ENCODE measurements around the gene CDHR4.
"Not testable (repeated sequence)": the region's sequence is repeated elsewhere in the genome, so short reads cannot be mapped to it uniquely, and the experiment has no call there.

CDHR4 gene

GRCh38 chr3:49779358-49780079, 20.2 kb downstream of the CDHR4 start:
- DNase-seq, result no peak

- DNase-seq, result not testable (repeated sequence)
Measured at GRCh38 chr3:49776101-49776500, 23.6 kb downstream of the CDHR4 start.

- no peak for DNase-seq
Measured at GRCh38 chr3:49775538-49775937, 24.1 kb downstream of the CDHR4 start.

- no peak for DNase-seq
Measured at GRCh38 chr3:49772703-49773102, 27.0 kb downstream of the CDHR4 start.

- no peak for DNase-seq
Measured at GRCh38 chr3:49771340-49771938, 28.2 kb downstream of the CDHR4 start.

GRCh38 chr3:49769926-49770325, 29.7 kb downstream of the CDHR4 start:
- no peak for DNase-seq

GRCh38 chr3:49769286-49769915, 30.3 kb downstream of the CDHR4 start:
- no peak for DNase-seq

GRCh38 chr3:49763981-49764380, 35.7 kb downstream of the CDHR4 start:
- no peak for DNase-seq

GRCh38 chr3:49761661-49762060, 38.0 kb downstream of the CDHR4 start:
- no peak for DNase-seq

- DNase-seq, result no peak
Measured at GRCh38 chr3:49759226-49759625, 40.4 kb downstream of the CDHR4 start.

- DNase-seq, result no peak
Measured at GRCh38 chr3:49757197-49757596, 42.5 kb downstream of the CDHR4 start.

GRCh38 chr3:49756036-49756435, 43.6 kb downstream of the CDHR4 start:
- DNase-seq, result no peak

GRCh38 chr3:49754536-49754935, 45.1 kb downstream of the CDHR4 start:
- no peak for DNase-seq

GRCh38 chr3:49751501-49751900, 48.2 kb downstream of the CDHR4 start:
- no peak for DNase-seq

- no peak for DNase-seq
Measured at GRCh38 chr3:49750056-49750455, 49.6 kb downstream of the CDHR4 start.

- DNase-seq, result not testable (repeated sequence)
Measured at GRCh38 chr3:49748874-49749273, 50.8 kb downstream of the CDHR4 start.

GRCh38 chr3:49747792-49748480, 51.7 kb downstream of the CDHR4 start:
- DNase-seq, result no peak

GRCh38 chr3:49745986-49746385, 53.7 kb downstream of the CDHR4 start:
- DNase-seq, result no peak

Data from NCI-H1048 (cell line).